ENCODE results near the gene SRCIN1. TPM values are rescaled to one million over a fixed set of nuclear protein-coding genes. Genes with fewer than 3 reads are reported as not detected.

Gene SRCIN1
- total RNA-seq, 1 experiment from 2014 or later: 25.8 TPM

GRCh38 chr17:38512473-38513058 is 93.2 kb downstream of the SRCIN1 start:
- Histone ChIP-seq H3K36me3 (ENCODE audit: control insufficient read depth, insufficient read depth, low read length) (no peaks in the 10 kb centered on the region), H3K27me3 (replicated peaks; ENCODE audit: control insufficient read depth, insufficient read depth, low read length) (peaks cover 3% of the 10 kb centered on the region), H3K4me1 (peaks cover 18% of the 10 kb centered on the region), H3K9me3 (no peaks in the 10 kb centered on the region; the same call in 1 of the 2 replicates), H3K4me3 (ENCODE audit: low read depth, low read length) (no peak overlapping the region)
- CTCF ChIA-PET: interaction anchor here (1.2 to 2.1 kb wide), 4 partner anchors 46 to 156 kb away, joined by 5 to 7 read pairs (median 6); no protein-coding TSS in a partner anchor
- Mint-ChIP-seq H3K9me3 (ENCODE audit: unreplicated experiment) (no peaks in the 10 kb centered on the region), H3K36me3 (ENCODE audit: insufficient read depth, unreplicated experiment) (peaks cover 48% of the 10 kb centered on the region), H3K27me3 (ENCODE audit: insufficient read depth, unreplicated experiment) (peaks cover 9% of the 10 kb centered on the region), H3K27ac (ENCODE audit: unreplicated experiment) (peak overlapping the region; percentile 23), H3K4me3 (ENCODE audit: unreplicated experiment) (peak overlapping the region; percentile 72), H3K4me1 (ENCODE audit: low read depth, unreplicated experiment) (peaks cover 14% of the 10 kb centered on the region)
- no peak for TF ChIP-seq CTCF (IDR thresholded peaks at IDR 0.05; ENCODE audit: insufficient read depth in 1 of 2, low read depth in 1 of 2, low read length in 1 of 2, severe bottlenecking in 1 of 2, unreplicated experiment in 1 of 2)
- POLR2A ChIA-PET: no interaction called here
- intact Hi-C loops (cut with micrococcal nuclease; ENCODE audit: unreplicated experiment): loop anchor here (5.0 kb wide), 2 partner anchors 45 to 155 kb away; no protein-coding TSS in a partner anchor
- no TSS peak for BruUV-seq (replicated peaks)
- DNase-seq: no peak

DNA sequence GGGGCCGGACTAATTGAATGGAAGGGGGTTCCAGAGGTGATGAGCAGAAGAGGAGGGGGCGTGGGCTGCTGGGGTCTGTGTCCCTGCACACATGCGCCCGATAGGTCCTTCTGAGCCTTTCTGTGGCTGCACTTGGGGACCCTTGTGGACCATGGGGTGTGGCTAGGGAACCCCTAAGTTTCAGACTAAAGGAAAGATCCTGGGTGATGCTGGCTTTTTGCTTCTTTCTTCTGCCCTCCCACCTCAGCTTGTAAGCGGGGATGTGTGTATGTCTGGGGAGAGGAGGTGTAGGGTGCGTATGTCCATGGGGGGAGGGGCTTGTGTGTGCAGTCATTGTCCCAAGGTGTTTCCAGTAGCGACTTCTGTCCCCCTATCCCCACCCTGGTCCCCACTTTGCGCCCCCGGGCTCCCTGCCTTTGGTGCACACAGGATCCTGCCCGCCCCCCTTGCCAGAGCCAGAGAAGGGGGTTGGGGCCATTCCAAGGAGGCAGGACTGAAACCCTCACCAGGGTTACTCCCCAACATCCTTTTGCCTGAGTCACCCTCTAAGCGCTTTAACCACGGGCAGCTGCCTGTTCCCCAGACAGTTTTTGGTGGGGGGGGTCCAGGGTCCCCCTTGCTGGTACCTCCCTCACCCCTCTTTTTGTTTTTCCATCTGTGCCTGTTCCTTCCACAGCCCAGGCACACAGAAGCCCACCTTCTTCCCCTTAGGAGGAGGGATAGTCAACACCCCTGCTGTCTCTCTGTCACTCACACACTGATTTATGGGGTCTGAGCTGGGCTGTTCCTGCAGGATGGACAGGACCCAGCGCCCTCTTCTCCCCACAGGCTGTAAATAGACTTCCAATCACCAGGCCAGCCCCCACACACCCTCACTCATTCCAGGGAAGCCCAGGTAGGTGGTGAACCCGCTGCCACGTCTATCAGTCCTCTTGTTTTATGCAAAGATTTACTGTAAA is 94.3 kb downstream of the SRCIN1 start:
- Histone ChIP-seq H3K4me3 (ENCODE audit: low read depth, low read length) (peak overlapping the region; percentile 51), H3K27me3 (replicated peaks; ENCODE audit: control insufficient read depth, insufficient read depth, low read length) (peaks cover 3% of the 10 kb centered on the region), H3K9me3 (no peaks in the 10 kb centered on the region; the same call in 1 of the 2 replicates), H3K4me1 (peaks cover 18% of the 10 kb centered on the region), H3K36me3 (ENCODE audit: control insufficient read depth, insufficient read depth, low read length) (no peaks in the 10 kb centered on the region)
- peak in 1 of 2 experiments; percentile 57 for DNase-seq
- peak overlapping the region; percentile 72 for H3K4me3 Mint-ChIP-seq (ENCODE audit: unreplicated experiment)
- H3K4me1 Mint-ChIP-seq (ENCODE audit: low read depth, unreplicated experiment): peaks cover 14% of the 10 kb centered on the region
- CTCF ChIA-PET: interaction anchor here (0.7 to 3.6 kb wide), 8 partner anchors 47 to 157 kb away, joined by 3 to 63 read pairs (median 7); no protein-coding TSS in a partner anchor
- peak overlapping the region; percentile 70 for H3K27ac Mint-ChIP-seq (ENCODE audit: unreplicated experiment)
- POLR2A ChIA-PET: no interaction called here
- H3K9me3 Mint-ChIP-seq (ENCODE audit: unreplicated experiment): no peaks in the 10 kb centered on the region
- TSS peak; percentile 81 for BruUV-seq (replicated peaks)
- no peak for TF ChIP-seq CTCF (IDR thresholded peaks at IDR 0.05; ENCODE audit: insufficient read depth in 1 of 2, low read depth in 1 of 2, low read length in 1 of 2, severe bottlenecking in 1 of 2, unreplicated experiment in 1 of 2)
- peaks cover 9% of the 10 kb centered on the region for H3K27me3 Mint-ChIP-seq (ENCODE audit: insufficient read depth, unreplicated experiment)
- peaks cover 53% of the 10 kb centered on the region for H3K36me3 Mint-ChIP-seq (ENCODE audit: insufficient read depth, unreplicated experiment)
- intact Hi-C loops (cut with micrococcal nuclease; ENCODE audit: unreplicated experiment): loop anchor here (5.0 kb wide), 2 partner anchors 46 to 156 kb away; no protein-coding TSS in a partner anchor
